ENCODE measurements around the gene UBAP2L. TPM values are rescaled to one million over a fixed set of nuclear protein-coding genes. Genes with fewer than 3 reads are reported as not detected.

Gene UBAP2L
- total RNA-seq, 4 donors from 2014 or later = 69.8 to 124 (median 83.0) TPM

GRCh38 chr1:154288661-154289060, 67.9 kb downstream of the UBAP2L start:
- no peaks in the 10 kb centered on the region for H3K4me1 ChIP-seq
- H3K4me3 ChIP-seq = no peak overlapping the region
- 70% methylated on average over 3 of the region's 3 CpGs for WGBS
- no peaks in the 10 kb centered on the region for H3K9me3 ChIP-seq
- no peaks in the 10 kb centered on the region for H3K27me3 ChIP-seq
- no peak overlapping the region for H3K27ac ChIP-seq
- no peak for DNase-seq (ENCODE audit: low spot score in 2 of 2)
- no peaks in the 10 kb centered on the region for H3K36me3 ChIP-seq
- TF ChIP-seq POLR2A (IDR thresholded peaks at IDR 0.05) (no peak), POLR2AphosphoS5 (IDR thresholded peaks at IDR 0.05) (no peak), EP300 (IDR thresholded peaks at IDR 0.05) (no peak), CTCF (IDR thresholded peaks at IDR 0.05) (no peak)

GRCh38 chr1:154290921-154291320, 70.2 kb downstream of the UBAP2L start:
- WGBS = 94% methylated on average over 1 of the region's 1 CpG
- H3K9me3 ChIP-seq = peaks cover 7% of the 10 kb centered on the region

GRCh38 chr1:154295408-154296235, 74.9 kb downstream of the UBAP2L start:
- Histone ChIP-seq H3K4me1 (no peaks in the 10 kb centered on the region), H3K9me3 (peaks cover 12% of the 10 kb centered on the region), H3K27me3 (no peaks in the 10 kb centered on the region), H3K4me3 (no peak overlapping the region), H3K36me3 (no peaks in the 10 kb centered on the region), H3K27ac (no peak overlapping the region)
- TF ChIP-seq EP300 (IDR thresholded peaks at IDR 0.05) (no peak), POLR2A (IDR thresholded peaks at IDR 0.05) (no peak), CTCF (IDR thresholded peaks at IDR 0.05) (no peak), POLR2AphosphoS5 (IDR thresholded peaks at IDR 0.05) (no peak)
- 87% methylated on average over 8 of the region's 8 CpGs for WGBS
- DNase-seq (ENCODE audit: low spot score in 2 of 2) = no peak

More at GRCh38 chr1:154290921-154291320, 70.2 kb downstream of the UBAP2L start:
- no peak overlapping the region for H3K4me3 ChIP-seq
- H3K27ac ChIP-seq = no peak overlapping the region
- H3K36me3 ChIP-seq = no peaks in the 10 kb centered on the region
- H3K4me1 ChIP-seq = no peaks in the 10 kb centered on the region
- DNase-seq (ENCODE audit: low spot score in 2 of 2) = no peak
- no peaks in the 10 kb centered on the region for H3K27me3 ChIP-seq
- TF ChIP-seq POLR2AphosphoS5 (IDR thresholded peaks at IDR 0.05) (no peak), POLR2A (IDR thresholded peaks at IDR 0.05) (no peak), EP300 (IDR thresholded peaks at IDR 0.05) (no peak), CTCF (IDR thresholded peaks at IDR 0.05) (no peak)

GRCh38 chr1:154301582-154301981, 80.8 kb downstream of the UBAP2L start:
- Histone ChIP-seq H3K9me3 (no peaks in the 10 kb centered on the region), H3K27me3 (no peaks in the 10 kb centered on the region), H3K4me3 (no peak overlapping the region), H3K4me1 (no peaks in the 10 kb centered on the region), H3K27ac (no peak overlapping the region), H3K36me3 (no peaks in the 10 kb centered on the region)
- TF ChIP-seq EP300 (IDR thresholded peaks at IDR 0.05) (no peak), CTCF (IDR thresholded peaks at IDR 0.05) (no peak), POLR2A (IDR thresholded peaks at IDR 0.05) (no peak), POLR2AphosphoS5 (IDR thresholded peaks at IDR 0.05) (no peak)
- 94% methylated on average over 1 of the region's 1 CpG for WGBS
- no peak for DNase-seq (ENCODE audit: low spot score in 2 of 2)

DNA sequence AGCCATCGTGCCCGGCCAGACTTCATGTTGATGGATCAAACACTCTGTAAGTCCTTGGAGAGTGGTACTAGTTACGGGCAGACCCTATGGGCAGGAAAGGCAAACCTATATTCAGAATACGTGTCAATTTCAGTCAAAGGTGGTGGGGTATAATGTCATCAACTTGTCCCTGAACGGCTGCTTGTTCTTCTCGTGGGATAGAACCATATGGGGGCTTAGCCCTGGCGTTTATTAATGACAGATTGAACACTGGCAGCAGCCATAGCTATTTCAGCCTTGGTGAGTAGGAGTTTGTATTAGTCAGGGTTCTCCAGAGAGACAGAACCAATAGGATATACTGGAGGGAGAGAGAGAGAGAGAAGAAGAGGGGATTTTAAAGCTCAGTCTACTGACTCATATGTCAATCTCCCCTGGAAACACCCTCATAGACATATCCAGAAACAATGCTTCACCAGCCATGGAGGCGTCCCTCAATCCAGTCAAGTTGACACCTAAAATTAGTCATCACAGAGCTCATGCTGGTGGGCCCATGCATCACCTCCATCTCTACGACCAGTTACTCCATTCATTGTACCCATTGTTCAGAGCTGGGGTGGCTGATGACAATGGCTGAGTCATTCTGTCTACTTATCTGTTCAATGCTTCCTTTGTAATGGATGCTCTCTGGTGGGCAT, 84.0 kb downstream of the UBAP2L start:
- WGBS = 79% methylated on average over 7 of the region's 9 CpGs
- no peak for DNase-seq (ENCODE audit: low spot score in 2 of 2)
- no peak for TF ChIP-seq CTCF (IDR thresholded peaks at IDR 0.05)
- TF ChIP-seq POLR2AphosphoS5 (IDR thresholded peaks at IDR 0.05) = no peak
- no peak for TF ChIP-seq EP300 (IDR thresholded peaks at IDR 0.05)
- no peak for TF ChIP-seq POLR2A (IDR thresholded peaks at IDR 0.05)

More for the DNA sequence above, 84.0 kb downstream of the UBAP2L start:
- Histone ChIP-seq H3K4me3 (no peak overlapping the region), H3K27me3 (no peaks in the 10 kb centered on the region), H3K36me3 (no peaks in the 10 kb centered on the region), H3K27ac (no peak overlapping the region), H3K4me1 (no peaks in the 10 kb centered on the region), H3K9me3 (no peaks in the 10 kb centered on the region)
